Choroid plexus epithelial cell (primary cell): ENCODE results near the gene ZBTB7C.

ENCODE experiments used
- DNase-seq: peaks from one replicate; pipeline ENCODE4 v3.0.0-alpha.2; 2010; ENCODE audit warnings: low read depth
- H3K4me3 ChIP-seq: 2 replicates; pipeline ENCODE4 v1.5.1; 2011; ENCODE audit warnings: low read depth, mild to moderate bottlenecking, control low read depth, low read length, moderate library complexity
- CTCF ChIP-seq: conservative IDR thresholded peaks from 2 replicates; pipeline ENCODE4 v1.5.1; 2011; ENCODE audit warnings: low read depth, mild to moderate bottlenecking, control low read depth, inconsistent platforms, low read length, moderate library complexity

The ZBTB7C gene

GRCh38 chr18:48326901-48327675 lies 82.1 kb downstream of the ZBTB7C start:
- no peak overlapping the region for H3K4me3 ChIP-seq
- peak; percentile 47 for DNase-seq
- TF ChIP-seq CTCF = no peak

GRCh38 chr18:48325115-48325665 lies 84.0 kb downstream of the ZBTB7C start:
- no peak for TF ChIP-seq CTCF
- DNase-seq = no peak
- H3K4me3 ChIP-seq = no peak overlapping the region

DNA sequence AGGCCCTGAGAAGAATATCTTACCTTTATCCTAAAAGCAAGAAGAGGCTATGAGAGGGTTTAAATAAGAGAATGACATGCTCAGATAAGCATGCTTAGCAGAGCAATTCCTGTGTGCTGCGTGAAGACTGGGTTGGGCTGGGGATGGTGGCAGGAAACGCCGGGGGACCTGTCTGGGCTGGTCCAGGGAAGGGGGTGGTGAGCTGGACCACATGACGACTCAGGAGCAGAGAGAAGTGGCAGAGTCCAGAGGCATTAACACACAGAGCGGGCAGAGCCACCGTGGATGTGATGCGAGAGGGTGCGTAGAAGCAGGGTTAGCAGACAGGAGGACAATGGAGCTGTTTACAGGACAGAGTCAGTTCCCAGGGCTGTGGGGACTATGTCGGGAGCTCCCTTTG lies 84.5 kb downstream of the ZBTB7C start:
- no peak for TF ChIP-seq CTCF
- no peak for DNase-seq
- no peak overlapping the region for H3K4me3 ChIP-seq

GRCh38 chr18:48323151-48323550 lies 86.0 kb downstream of the ZBTB7C start:
- TF ChIP-seq CTCF = no peak

GRCh38 chr18:48321536-48321935 lies 87.6 kb downstream of the ZBTB7C start:
- no peak overlapping the region for H3K4me3 ChIP-seq
- no peak for TF ChIP-seq CTCF
- DNase-seq = no peak

More at GRCh38 chr18:48323151-48323550, 86.0 kb downstream of the ZBTB7C start:
- no peak overlapping the region for H3K4me3 ChIP-seq
- DNase-seq = no peak

DNA sequence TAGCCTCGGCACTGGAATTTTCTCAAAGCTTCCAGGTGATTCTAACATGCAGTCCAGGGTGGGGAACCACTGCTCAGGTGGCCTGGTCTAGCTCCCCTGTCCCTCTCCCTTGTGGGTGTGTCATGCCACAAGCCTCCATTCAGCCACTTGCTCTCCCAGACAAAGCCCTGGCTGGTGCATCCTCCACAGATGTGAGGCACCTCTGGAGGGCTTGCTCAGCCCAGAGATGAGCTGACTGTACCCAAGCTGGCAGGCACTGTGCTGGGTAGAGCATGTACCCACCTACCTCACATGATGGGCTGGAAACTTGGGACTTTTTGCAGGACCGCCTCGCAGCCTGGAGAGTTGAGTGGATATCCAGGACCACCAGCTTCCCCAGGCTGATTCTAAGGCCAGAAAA lies 88.1 kb downstream of the ZBTB7C start:
- no peak overlapping the region for H3K4me3 ChIP-seq
- no peak for DNase-seq
- TF ChIP-seq CTCF = no peak

- DNase-seq = no peak
- no peak for TF ChIP-seq CTCF
- no peak overlapping the region for H3K4me3 ChIP-seq
Measured at GRCh38 chr18:48320639-48320945, 88.6 kb downstream of the ZBTB7C start.
